Esophagus muscularis mucosa (tissue), 4 donors: ENCODE measurements around the gene PACSIN2.

Experiments
- CTCF ChIP-seq, 3 experiments: fragments of 200-600 bp in 2 of 3; fragments of 450-650 bp in 1 of 3; sonication (generic) in 2 of 3; IDR thresholded peaks; one replicate each; pipeline ENCODE4 v1.5.1; 2017 to 2019; ENCODE audit warnings: antibody characterized with exemption in 3 of 3, mild to moderate bottlenecking in 2 of 3, moderate library complexity in 1 of 3
- EP300 ChIP-seq: sonication (generic); formaldehyde crosslinking; IDR thresholded peaks from one replicate; pipeline ENCODE4 v1.6.1; 2017; ENCODE audit warnings: antibody characterized with exemption
- POLR2A ChIP-seq: fragments of 450-650 bp; IDR thresholded peaks from one replicate; pipeline ENCODE4 v1.6.1; 2017; ENCODE audit warnings: antibody characterized with exemption, moderate library complexity, mild to moderate bottlenecking, low read depth
- POLR2AphosphoS5 ChIP-seq, 2 donors: sonication (generic); formaldehyde crosslinking; IDR thresholded peaks; one replicate each; pipeline ENCODE4 v1.6.1; 2017; ENCODE audit warnings: antibody characterized with exemption in 2 of 2

- TF ChIP-seq POLR2AphosphoS5 (IDR thresholded peaks at IDR 0.05) (no peak), CTCF (IDR thresholded peaks at IDR 0.05) (no peak), POLR2A (no peak), EP300 (no peak)
Measured at GRCh38 chr22:42983470-42983869, 31.5 kb downstream of the PACSIN2 start.
